Endothelial cell of hepatic sinusoid (primary cell): ENCODE results near the gene EGLN1.

Source experiments
- in situ Hi-C: cut with HindIII; loops from 2 replicates; pipeline ENCODE4 v1.10.0; 2017; ENCODE audit warnings: low sequenced_read_pairs

The EGLN1 gene

DNA sequence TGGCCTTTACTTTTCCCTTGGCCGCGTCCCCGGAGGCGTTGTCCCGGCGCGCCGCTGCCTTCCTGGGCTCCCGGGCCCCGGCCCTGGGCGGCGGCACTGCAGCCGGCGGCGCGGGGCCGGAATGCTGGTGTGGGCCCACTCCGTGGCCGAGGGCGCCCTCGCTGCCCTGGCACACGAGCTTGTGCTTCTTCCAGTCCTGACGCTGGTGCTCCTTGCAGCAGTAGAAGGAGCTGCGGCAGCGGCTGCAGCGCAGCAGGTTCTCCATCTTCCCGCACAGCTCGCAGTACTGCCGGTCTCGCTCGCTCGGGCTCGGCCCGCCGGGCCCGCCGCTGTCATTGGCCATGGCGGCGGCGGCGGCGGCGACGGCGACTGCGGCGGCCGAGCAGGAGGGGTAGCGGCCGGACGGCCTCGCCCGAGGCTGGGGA is 529 bp downstream of the EGLN1 start:
- in situ Hi-C loops, result no loop called here

DNA sequence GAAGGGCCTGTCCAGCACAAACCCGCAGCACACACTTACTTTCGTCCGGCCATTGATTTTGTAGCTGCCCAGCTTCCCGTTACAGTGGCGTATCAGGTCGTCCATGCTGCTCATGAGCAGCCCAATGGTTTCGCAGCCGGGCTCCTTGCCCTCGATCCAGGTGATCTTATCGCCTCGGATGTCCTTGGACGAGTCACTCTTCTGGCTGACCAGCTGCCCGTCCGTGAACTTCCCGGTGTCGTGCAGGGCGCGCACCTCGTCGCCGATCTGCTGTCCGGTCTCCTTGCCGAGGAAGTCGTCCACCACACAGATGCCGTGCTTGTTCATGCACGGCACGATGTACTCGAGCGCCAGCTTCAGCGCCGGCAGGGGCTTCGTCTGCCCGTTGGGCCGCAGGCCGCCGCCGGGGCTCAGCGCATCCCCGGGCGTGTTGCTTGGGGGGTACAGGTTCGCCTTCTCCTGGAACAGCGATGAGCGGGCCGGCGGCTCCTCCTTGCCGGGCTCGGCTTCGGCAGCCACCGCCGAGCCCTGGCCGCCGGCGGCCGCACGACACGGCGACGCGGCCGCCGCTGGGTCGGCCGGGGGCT is 1.0 kb downstream of the EGLN1 start:
- in situ Hi-C loops, result no loop called here

DNA sequence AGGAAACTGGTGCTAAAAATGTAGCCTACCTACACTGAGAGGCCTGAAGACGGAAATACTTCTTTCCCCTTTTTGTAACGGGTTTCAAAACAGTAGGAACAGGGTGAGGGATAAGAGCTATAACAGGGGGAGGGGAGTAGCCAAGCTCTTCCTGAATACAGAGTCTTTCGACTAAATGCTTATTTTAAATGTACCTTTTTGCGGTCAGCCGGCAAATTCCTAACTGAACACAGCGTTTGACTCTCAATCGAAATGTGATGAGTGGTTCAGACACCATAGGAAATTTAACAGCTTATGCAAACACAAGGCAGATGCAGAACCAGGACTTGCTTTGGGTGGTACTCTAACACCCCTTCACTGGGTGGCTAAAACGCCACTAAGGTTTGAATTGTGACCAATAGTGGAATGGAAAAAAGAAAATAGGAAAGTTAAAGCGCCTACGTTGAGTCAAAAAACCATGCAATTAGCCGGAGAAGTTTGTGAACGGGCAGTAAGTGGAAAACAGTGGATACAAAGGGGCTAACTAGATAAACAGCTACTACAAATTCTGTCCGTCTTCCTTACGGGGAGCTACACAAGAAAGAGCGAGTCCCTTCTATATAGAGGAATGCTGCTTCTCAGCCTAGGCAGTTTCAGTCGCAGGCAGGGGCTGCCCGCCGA is 1.7 kb downstream of the EGLN1 start:
- in situ Hi-C loops, result no loop called here

DNA sequence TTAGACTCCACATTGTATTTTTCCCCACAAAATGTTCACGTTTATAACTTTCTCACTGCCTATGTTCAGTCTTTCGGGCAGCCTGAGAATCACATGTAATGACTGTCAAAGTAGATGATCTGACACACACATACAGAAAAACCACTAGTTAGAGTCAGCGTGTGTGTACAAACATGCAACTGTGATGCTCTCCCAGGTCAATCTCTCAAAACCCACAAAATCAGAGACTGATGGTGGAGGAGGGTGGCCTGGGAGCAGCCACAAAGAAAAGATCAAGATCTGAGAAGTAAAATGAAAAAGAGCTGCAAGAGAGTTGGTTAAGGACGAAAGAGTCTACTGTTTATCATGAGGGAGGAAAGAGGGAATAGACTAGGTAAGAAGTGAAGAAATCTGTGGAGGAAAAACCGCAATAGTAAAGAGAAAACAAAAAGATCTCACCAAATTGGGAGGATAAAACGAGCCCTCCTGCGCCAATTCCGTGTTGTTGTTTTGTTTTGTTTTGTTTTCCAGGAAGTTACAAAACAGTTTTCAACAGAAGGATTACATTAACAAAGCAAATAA is 2.3 kb downstream of the EGLN1 start:
- in situ Hi-C loops, result no loop called here

DNA sequence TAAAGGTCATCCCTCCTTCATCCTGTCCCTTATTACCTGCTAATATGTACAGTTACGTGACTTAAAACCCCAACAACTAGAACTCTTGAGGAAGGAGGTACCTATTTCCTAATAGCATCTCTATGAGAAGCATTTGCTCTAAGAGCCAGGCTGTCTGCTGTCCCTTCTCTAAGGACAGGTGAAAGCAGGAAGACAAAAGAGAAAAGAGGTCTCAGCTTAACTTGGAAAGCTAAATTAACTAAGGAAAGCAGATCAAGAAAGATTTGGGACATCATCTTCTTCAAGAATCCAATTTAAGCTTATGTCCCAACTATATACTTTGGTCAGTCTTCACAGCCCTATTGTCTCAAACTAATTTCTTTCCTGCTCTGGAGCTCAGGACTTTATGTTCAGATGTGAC is 2.9 kb downstream of the EGLN1 start:
- in situ Hi-C loops, result no loop called here

DNA sequence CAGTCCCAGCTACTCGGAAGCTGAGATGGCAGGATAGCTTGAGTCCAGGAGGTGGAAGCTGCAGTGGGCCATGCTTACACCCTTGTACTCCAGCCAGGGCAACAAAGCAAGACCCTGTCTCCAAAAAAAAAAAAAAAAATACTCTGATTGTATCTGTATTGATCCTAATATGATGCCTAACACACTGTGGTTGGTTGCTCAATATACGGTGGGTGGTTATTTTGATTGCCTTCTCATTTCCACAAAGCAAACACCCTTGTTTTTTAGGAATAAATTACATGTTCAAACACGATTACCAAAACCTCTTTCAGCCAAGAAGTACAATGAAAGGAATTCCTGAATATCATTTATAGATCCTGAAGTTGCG is 3.4 kb downstream of the EGLN1 start:
- in situ Hi-C loops, result no loop called here

DNA sequence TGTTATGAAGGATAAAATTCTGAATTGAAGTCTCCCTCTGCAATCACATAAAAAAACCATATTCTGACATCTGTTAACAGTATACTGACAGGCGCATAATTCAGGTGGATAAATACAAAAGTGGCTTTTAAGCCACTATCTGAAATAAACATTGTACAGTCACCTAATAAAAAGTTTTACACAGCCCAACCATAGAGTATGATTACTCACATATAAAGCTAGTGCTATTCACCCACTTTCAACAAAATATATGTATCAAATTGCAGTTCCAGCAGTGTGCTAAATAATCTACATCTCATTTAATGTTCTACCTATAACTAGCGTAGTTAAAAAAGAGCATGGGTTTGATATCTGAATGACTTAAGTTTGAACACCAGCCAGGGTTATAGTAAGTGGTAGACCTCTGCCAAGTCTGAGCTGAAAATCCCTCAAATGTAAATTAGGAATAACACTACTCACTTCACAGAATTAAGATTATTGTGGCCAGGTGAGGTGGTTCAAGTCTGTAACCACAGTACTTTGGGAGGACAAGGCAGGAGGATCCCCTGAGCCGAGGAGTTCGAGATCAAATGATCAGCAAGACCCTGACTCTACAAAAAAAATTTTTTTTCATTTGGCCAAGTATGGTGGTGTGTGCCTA is 3.9 kb downstream of the EGLN1 start:
- in situ Hi-C loops, result no loop called here

DNA sequence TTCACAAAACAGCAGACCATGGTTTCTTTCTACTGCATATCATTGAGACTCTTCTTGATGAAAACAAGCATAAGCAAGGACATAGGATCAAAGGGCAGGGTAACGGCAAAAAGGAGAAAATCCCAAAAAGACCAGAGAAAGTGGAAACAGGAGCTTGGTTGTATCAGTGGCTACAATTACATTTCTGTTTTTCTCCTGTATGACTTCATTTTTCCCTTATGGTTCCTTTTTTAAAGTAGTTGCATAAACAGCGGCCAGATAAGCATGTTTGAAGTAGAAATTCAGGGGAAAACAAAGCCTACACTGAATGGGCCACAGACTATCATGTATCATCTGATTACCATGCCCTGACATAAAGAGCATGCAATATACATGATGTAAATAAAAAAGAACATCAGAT is 4.6 kb downstream of the EGLN1 start:
- in situ Hi-C loops, result no loop called here

DNA sequence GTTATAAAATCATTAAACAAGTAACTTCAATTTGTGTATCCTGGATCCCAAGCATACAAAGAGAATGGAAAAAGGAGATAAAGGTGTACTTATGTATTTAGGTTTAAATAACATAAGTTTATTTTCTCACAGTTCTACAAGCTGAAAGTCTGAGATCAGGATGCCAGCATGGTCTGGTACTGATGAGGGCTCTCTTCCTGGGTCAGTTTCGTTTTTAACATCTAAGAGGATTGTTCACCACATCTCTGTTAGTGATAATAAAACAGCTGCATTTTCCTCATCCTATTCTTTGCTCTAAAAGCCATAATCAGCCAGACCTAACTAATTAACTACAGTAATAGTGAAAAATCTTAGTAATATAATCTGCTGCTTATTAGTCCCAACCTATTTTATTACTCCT is 5.2 kb downstream of the EGLN1 start:
- in situ Hi-C loops, result no loop called here

DNA sequence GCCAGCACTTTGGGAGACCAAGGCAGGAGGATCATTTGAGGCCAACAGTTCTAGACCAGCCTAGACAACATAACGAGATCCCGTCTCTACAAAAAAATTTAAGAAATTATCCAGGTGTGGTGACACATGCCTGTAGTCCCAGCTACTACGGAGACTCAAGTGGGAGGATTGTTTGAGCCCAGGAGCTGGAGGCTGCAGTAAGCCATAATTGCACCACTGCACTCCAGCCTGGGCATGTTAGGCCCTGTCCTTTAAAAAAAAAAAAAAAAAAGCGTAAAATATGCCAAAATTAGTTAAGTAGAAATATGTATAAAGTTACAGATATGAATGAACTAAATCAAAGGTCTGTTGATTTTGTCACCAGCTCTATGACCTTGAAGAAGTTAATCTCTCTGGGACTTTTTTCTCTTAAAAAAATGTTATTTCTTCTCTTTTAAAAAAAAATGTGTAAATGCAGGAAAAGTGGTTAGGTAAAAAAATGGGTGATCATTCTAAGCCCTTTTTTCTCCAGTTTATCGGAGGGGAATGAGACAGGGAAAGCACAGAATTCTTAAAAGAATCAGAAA is 7.0 kb downstream of the EGLN1 start:
- in situ Hi-C loops, result no loop called here

DNA sequence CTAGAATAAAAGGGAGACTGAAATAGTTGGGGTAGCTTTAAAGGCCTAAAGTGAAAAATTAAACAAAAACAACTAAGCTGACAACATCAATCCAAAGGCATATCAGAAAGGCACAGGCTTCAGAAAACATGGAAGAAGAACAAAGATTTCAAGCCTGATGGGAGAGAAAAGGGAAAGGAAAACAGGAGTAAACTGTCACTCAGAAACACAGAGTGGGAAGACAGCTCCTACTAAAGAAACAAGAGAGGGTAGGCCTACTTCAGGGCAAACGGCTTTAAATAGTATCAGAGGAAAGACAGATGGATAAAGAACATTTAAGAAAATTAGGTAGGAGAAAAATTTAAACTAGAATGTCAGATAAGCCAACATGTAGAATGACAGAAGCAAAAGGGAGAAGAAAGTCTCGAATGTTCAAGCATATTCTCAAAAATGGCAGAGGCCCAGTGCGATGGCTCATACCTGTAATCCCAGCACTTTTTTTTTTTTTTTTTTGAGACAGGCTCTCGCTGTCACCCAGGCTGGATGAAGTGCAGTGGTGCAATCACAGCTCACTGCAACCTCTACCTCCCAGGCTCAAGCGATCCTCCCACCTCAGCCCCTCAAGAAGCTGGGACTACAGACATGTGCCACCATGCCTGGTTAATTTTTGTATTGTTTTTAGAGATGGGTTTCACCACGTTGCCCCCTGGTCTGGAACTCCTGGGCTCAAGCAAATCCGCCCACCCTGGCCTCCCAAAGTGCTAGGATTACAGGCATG is 7.6 kb downstream of the EGLN1 start:
- in situ Hi-C loops, result no loop called here

DNA sequence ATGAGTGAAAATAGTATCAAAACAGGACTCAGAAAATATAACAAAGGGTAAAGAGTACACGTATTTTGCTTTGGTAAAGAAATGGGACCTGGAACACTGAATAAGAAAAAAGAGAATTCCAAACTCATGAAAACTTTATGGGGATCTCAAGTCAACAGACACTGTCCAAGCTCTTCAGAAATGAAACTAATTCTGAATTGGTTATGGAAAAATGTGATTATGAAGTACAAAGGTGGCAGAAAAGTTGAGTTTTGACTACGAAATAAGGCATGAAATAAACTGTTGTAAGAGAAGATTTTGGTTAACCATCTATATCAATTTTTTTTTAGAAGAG is 8.4 kb downstream of the EGLN1 start:
- in situ Hi-C loops, result no loop called here

DNA sequence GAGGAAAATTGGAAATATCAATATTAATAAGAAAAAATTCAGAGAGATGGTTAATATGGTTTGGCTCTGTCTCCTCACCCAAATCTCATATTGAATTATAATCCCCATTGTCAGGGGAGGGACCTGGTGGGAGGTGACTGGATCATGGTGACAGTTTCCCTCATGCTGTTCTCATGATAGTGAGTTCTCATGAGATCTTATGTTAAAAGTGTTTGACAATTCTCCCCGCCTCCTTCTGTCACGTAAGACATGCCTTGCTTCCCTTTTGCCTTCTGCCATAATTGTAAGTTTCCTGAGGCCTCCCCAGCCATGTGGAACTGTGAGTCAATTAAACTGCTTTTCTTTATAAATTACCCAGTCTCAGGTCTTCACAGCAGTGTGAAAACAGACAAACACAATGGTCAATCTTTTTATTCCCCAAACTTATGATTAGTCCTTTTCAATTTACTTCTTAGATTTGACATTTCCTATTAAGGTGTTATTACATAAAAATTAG is 11.0 kb downstream of the EGLN1 start:
- in situ Hi-C loops, result no loop called here

DNA sequence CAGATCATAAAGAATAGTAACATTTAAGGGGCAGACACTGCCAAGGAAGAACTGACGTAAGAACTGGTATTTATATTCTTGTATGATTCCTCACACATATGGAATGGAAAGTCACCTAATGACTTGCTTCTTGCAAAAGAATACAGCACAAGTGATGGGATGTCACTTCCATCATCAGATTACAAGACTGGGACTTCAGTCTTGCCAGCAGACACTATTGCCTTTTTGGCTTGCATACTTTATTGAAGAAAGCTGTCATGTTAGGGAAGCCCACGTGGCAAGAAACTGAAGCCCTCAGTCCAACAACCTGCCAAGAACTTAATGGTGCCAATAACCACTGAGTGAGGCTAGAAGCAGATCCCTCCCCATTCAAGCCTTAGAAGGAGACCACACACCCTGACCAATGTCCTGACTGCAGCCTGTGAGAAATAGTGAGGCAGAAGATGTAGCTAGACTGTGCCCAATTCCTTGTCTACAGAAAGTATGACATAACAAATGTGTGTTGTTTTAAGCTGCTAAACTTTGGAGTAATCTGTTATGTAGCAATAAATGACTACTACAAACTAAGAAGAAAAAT is 12.0 kb downstream of the EGLN1 start:
- in situ Hi-C loops, result no loop called here

DNA sequence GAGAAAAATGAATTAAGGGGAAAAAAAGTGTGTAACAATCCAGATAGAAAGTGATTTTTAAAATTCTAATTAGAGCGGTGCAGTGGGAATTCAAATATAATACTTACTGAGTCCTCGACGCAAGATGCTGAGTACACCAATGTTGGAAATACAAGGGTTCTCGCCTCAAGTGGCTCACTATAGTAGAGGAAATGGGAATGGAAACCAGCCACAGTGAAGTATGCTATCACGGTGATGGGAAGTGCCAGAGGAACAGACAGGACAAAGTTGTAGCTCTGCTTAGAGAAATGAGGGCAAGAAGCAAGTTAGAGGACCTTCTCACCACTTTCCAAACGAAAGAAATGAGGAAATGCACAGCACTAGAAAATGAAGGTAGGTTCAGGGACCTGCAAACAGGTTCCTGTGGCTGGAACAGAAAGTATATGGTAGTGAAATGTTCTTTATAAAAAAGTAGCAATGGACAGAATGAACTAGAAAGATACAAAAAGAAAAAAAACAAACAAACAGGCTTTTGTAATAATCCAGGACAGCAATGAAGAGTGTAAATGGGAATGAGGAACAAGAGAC is 13.5 kb downstream of the EGLN1 start:
- in situ Hi-C loops, result no loop called here

DNA sequence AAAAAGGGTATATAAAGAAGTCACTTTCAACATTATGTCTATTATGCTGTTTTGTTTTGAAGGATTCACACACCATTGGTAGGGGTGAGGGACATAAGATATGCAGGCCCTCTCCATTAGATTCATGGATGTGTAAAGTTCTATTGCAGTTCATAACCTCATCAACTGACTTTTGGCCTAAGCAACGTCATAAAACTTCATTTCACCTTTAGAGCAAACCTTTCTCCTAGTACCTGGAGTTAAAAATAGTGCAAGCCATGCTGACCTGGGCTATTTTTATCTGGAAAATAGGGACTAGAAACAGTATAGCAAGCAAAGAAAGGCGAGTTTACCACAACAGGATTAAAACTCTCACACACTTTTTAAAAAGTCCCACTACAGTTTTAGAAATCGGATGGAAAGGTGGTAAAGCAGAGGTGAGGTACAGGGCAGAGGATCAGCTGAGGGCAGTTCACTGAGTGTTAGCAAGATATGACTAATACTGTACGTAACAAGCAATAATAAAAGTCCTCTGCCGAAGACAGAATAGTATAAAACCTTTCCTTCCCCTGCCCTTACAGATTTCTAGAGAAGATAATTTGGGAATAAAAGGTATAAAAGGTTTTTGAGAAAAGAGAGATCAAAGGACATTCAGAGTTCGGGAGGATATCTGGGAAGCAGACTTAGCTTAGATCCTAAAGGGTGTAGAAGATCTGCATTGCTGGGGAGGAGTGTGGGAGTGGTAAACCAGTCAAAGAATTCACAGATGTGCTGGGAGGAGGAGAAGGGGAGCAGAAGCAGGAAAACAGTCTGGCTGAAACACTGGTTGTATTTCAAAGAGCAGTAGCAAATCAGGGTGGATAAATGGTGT is 14.3 kb downstream of the EGLN1 start:
- in situ Hi-C loops, result no loop called here

DNA sequence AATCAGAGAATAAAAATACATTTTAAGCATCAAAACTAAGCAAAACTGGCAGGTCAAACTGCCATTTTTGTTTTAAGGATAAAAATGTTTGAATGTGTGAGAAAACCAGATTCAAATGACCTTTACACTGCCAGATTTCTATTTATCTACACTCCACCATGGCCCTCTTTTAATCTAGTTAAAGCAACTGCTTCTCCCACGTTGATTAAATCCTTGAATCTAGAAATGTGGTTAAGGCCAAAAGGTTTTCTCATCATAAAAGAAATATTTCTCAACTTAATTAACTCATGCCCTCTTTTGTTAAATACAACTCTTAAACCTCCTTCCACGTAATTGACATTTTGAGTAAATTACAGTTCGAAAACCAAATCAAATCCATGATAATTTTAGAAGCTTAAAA is 15.0 kb downstream of the EGLN1 start:
- in situ Hi-C loops, result no loop called here

DNA sequence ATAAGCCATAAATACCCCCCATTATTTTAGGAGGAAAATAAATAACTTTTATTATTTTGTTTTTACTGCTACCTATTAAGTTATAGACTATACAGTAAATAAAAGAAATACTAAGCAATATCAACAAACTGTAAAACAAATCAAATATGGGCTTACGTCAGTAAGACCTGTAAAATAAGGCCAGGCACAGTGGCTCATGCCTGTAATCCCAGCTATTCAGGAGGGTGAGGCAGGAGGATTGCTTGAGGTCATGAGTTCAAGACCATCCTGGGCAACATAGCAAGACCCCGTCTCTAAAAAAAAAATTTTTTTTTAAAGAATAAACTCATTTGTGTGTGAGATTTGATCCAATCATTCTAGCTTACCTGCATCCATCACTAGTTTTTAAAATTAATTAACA is 17.8 kb downstream of the EGLN1 start:
- in situ Hi-C loops, result no loop called here

DNA sequence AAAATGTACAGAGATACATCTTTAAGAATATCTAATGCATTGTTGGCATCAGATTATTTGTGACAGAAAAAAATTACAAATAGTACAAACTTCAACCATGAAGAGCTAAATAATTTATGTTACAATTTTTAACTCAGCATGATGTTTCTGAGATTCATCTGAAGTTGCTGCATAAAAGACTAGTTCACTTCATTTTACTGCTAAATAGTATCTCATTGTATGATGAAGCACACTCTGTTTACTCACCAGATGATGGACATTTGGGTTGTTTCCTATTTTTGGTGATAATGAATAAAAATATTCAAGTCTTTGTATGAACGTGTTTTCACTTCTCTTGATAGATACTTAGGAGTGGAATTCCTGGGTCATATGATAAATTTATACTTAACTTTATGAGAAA is 20.6 kb downstream of the EGLN1 start:
- in situ Hi-C loops, result no loop called here
